Epidermal melanocyte (primary cell): ENCODE data around the gene PVALB.
"Not testable (repeated sequence)": the region's sequence is repeated elsewhere in the genome, so short reads cannot be mapped to it uniquely, and the experiment has no call there.

Source experiments
- DNase-seq: peaks from one replicate; pipeline ENCODE4 v3.0.0; 2011; ENCODE audit warnings: low spot score; ENCODE audit not compliant: insufficient read length

Gene PVALB

DNA sequence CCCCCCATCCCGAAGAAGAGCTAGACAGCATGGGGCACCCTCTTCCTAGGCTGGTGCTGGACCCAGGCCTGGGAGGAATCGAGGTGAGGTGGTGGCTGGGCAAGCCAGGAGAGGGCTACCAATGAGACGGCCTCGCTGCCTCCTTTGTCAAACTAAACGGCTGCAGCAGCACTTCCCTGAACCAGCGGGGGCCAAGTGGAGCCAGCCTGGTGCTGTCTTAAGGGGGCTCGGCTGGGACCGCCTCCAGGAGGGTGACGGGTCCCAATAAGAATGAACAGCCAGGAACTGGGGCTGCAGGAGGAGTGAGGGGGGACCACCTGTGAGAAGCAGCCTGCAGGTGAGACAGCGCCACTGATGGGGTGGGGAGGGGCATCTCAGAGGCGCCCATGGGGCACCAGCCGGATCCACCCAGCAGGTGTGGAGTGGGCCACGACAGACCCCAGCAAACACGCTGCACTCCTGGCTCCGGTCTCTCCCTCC is 58.0 kb downstream of the PVALB start:
- no peak for DNase-seq

- no peak for DNase-seq
Measured at GRCh38 chr22:36757668-36758211, 59.1 kb downstream of the PVALB start.

GRCh38 chr22:36756746-36757655 is 59.8 kb downstream of the PVALB start:
- no peak for DNase-seq

GRCh38 chr22:36756031-36756430 is 60.8 kb downstream of the PVALB start:
- DNase-seq: no peak

GRCh38 chr22:36755316-36755715 is 61.5 kb downstream of the PVALB start:
- DNase-seq: no peak

DNA sequence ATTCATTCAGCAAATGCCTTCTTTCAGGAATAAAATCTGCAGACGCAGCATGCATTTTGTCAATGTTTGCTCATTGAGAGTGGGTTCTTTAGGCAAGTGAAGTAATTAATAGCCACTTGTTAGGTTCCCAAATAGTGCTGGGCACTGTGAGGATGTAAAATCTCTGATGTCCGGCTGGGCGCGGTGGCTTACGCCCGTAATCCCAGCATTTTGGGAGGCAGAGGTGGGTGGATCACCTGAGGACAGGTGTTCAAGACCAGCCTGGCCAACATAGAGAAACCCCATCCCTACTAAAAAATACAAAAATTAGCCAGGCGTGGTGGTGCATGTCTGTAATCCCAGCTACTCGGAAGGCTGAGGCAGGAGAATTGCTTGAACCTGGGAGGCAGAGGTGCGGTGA is 62.0 kb downstream of the PVALB start:
- DNase-seq: not testable (repeated sequence)

- DNase-seq: no peak
Measured at GRCh38 chr22:36753916-36754315, 62.9 kb downstream of the PVALB start.

GRCh38 chr22:36753120-36753802 is 63.6 kb downstream of the PVALB start:
- DNase-seq: no peak
